ENCODE data around the gene SIT1.
A peak's percentile ranks its signal among the peaks of the same experiment; 100 is the strongest.
"Not testable (repeated sequence)": the region's sequence is repeated elsewhere in the genome, so short reads cannot be mapped to it uniquely, and the experiment has no call there.

The SIT1 gene

GRCh38 chr9:35658137-35658967 is 7.6 kb upstream of the SIT1 start, which contains the start of gene CCDC107:
CCDC107 (plus strand) TSS chr9:35658292; CDS start chr9:35658380, 88 bp downstream.
- DNase-seq: no peak

GRCh38 chr9:35657546-35658136 is 6.9 kb upstream of the SIT1 start, which contains the start of gene RMRP:
RMRP (minus strand) TSS chr9:35658019.
- DNase-seq: peak; percentile 74

GRCh38 chr9:35656831-35657545 is 6.3 kb upstream of the SIT1 start:
- DNase-seq: no peak

- DNase-seq: no peak
These were observed 5.6 kb upstream of the SIT1 start for GRCh38 chr9:35656348-35656747.

GRCh38 chr9:35653611-35654010 is 2.9 kb upstream of the SIT1 start:
- no peak for DNase-seq

GRCh38 chr9:35652829-35653209 is 2.1 kb upstream of the SIT1 start:
- DNase-seq: no peak

- DNase-seq: no peak
These were observed 1.5 kb upstream of the SIT1 start for GRCh38 chr9:35651956-35652828.

GRCh38 chr9:35649431-35650340 is 1.0 kb downstream of the SIT1 start:
- DNase-seq: no peak

GRCh38 chr9:35646533-35647265 is 4.0 kb downstream of the SIT1 start:
- peak; percentile 50 for DNase-seq

- no peak for DNase-seq
These were observed 4.6 kb downstream of the SIT1 start for GRCh38 chr9:35646153-35646532.

GRCh38 chr9:35645736-35646135 is 5.0 kb downstream of the SIT1 start:
- not testable (repeated sequence) for DNase-seq

GRCh38 chr9:35643046-35643445 is 7.7 kb downstream of the SIT1 start:
- no peak for DNase-seq

GRCh38 chr9:35641478-35641877 is 9.3 kb downstream of the SIT1 start:
- not testable (repeated sequence) for DNase-seq

GRCh38 chr9:35640431-35640830 is 10.3 kb downstream of the SIT1 start:
- not testable (repeated sequence) for DNase-seq

GRCh38 chr9:35639631-35640030 is 11.1 kb downstream of the SIT1 start:
- DNase-seq: no peak

GRCh38 chr9:35639225-35639624 is 11.5 kb downstream of the SIT1 start:
- not testable (repeated sequence) for DNase-seq

- not testable (repeated sequence) for DNase-seq
These were observed 12.0 kb downstream of the SIT1 start for GRCh38 chr9:35638751-35639150.

GRCh38 chr9:35637427-35637955 is 13.2 kb downstream of the SIT1 start:
- DNase-seq: not testable (repeated sequence)

- DNase-seq: not testable (repeated sequence)
These were observed 13.9 kb downstream of the SIT1 start for GRCh38 chr9:35636877-35637246.

- no peak for DNase-seq
These were observed 14.4 kb downstream of the SIT1 start for GRCh38 chr9:35636135-35636876.
